GM18870 (cell line): ENCODE data around the gene ADGRE1.
"Not testable (repeated sequence)": the region's sequence is repeated elsewhere in the genome, so short reads cannot be mapped to it uniquely, and the experiment has no call there.

Source experiments
- ATAC-seq: cut with Tn5 transposase; IDR thresholded peaks from one replicate; pipeline ENCODE4 v1.9.1; 2021; ENCODE audit warnings: moderate library complexity; ENCODE audit not compliant: unreplicated experiment

Gene ADGRE1

GRCh38 chr19:6887316-6887715 lies at the start of gene ADGRE1:
Gene ADGRE1 (plus strand): TSS chr19:6887579. CDS start chr19:6887609, 30 bp downstream.
- ATAC-seq, result no peak

- ATAC-seq, result no peak
These were observed 49.2 kb upstream of the ADGRE1 start for GRCh38 chr19:6838062-6838655.

- no peak for ATAC-seq
These were observed 44.3 kb upstream of the ADGRE1 start for GRCh38 chr19:6842871-6843607.

GRCh38 chr19:6847828-6848200 lies 39.6 kb upstream of the ADGRE1 start:
- no peak for ATAC-seq

- no peak for ATAC-seq
These were observed 38.4 kb upstream of the ADGRE1 start for GRCh38 chr19:6848986-6849385.

- ATAC-seq, result no peak
These were observed 37.5 kb upstream of the ADGRE1 start for GRCh38 chr19:6849876-6850275.

GRCh38 chr19:6851359-6851758 lies 36.0 kb upstream of the ADGRE1 start:
- ATAC-seq, result no peak

GRCh38 chr19:6852001-6852400 lies 35.4 kb upstream of the ADGRE1 start:
- no peak for ATAC-seq

- no peak for ATAC-seq
These were observed 33.5 kb upstream of the ADGRE1 start for GRCh38 chr19:6853868-6854267.

- no peak for ATAC-seq
These were observed 32.6 kb upstream of the ADGRE1 start for GRCh38 chr19:6854758-6855157.

- ATAC-seq, result no peak
These were observed 30.5 kb upstream of the ADGRE1 start for GRCh38 chr19:6856749-6857372.

GRCh38 chr19:6861683-6862286 lies 25.6 kb upstream of the ADGRE1 start:
- ATAC-seq, result no peak

- no peak for ATAC-seq
These were observed 24.7 kb upstream of the ADGRE1 start for GRCh38 chr19:6862673-6863078.

- ATAC-seq, result no peak
These were observed 22.9 kb upstream of the ADGRE1 start for GRCh38 chr19:6864325-6864940.

GRCh38 chr19:6865849-6866248 lies 21.5 kb upstream of the ADGRE1 start:
- ATAC-seq, result no peak

GRCh38 chr19:6866741-6867151 lies 20.6 kb upstream of the ADGRE1 start:
- ATAC-seq, result no peak

GRCh38 chr19:6868351-6868750 lies 19.0 kb upstream of the ADGRE1 start:
- no peak for ATAC-seq

GRCh38 chr19:6869151-6869882 lies 18.1 kb upstream of the ADGRE1 start:
- ATAC-seq, result not testable (repeated sequence)

- ATAC-seq, result no peak
These were observed 13.5 kb upstream of the ADGRE1 start for GRCh38 chr19:6873708-6874431.

GRCh38 chr19:6875218-6875617 lies 12.2 kb upstream of the ADGRE1 start:
- ATAC-seq, result no peak
